ENCODE data around the gene BMPR1A. TPM values are rescaled to one million over a fixed set of nuclear protein-coding genes. Genes with fewer than 3 reads are reported as not detected.

Gene BMPR1A
- total and polyA plus RNA-seq, 10 of the 15 experiments (the other 5 are each of a cell fraction or from before 2014, with no cell fraction given): 2.3 to 22.7 (median 13.1) TPM

DNA sequence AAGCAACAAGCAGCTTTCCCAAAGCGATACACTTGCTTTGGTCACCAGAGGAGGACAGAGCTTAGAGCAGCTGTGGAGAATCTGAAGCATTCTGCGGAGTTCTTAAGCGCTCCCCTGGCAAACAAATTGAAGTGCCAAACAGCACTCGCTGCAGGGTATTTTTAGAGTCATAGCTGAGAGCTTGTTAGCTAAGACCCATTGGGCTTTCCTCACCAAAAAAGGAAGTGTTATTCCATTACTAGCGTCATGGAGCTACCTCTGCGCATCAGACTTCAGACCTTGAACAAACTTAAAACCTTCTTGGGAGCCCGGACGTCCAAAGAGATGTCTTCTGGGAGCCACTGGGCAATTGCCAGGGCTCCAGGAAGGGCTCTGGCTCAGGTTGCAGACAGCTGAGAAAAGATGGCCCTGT lies 23.2 kb upstream of the BMPR1A start:
- no peaks in the 10 kb centered on the region for H3K36me3 ChIP-seq (ENCODE audit: control insufficient read depth in 2 of 2, insufficient read depth in 2 of 2, low read length in 1 of 2)
- no TSS peak for BruUV-seq (replicated peaks)
- H3K9me3 ChIP-seq (replicated peaks; ENCODE audit: control insufficient read depth, insufficient read depth, low read length): no peaks in the 10 kb centered on the region
- FAIRE-seq (no peak), DNase-seq (ENCODE audit: low read depth, low spot score) (no peak), ATAC-seq (no peak)
- RAD21 ChIA-PET (ENCODE audit: unreplicated experiment): interaction anchor here (0.6 to 1.1 kb wide), 2 partner anchors 18 to 212 kb away, joined by 3 read pairs; no protein-coding TSS in a partner anchor
- peaks cover 9% of the 10 kb centered on the region; the same call in 1 of the 2 replicates for H3K4me1 ChIP-seq (ENCODE audit: control insufficient read depth, insufficient read depth, low read length)
- H3K4me2 ChIP-seq (ENCODE audit: control insufficient read depth, insufficient read depth): no peak overlapping the region
- 84% methylated on average over 8 of the region's 8 CpGs for WGBS (ENCODE audit: insufficient coverage, insufficient replicate concordance, low lambda C conversion rate, missing lambda C conversion rate)
- POLR2A ChIA-PET: interaction anchor here (0.5 to 1.5 kb wide), 3 partner anchors 12 to 40 kb away, joined by 3 to 4 read pairs (median 3); no protein-coding TSS in a partner anchor
- H3K27ac ChIP-seq (ENCODE audit: control insufficient read depth, insufficient read depth): no peak overlapping the region
- CTCF ChIA-PET: interaction anchor here (1.1 to 1.5 kb wide), 5 partner anchors 13 to 167 kb away, joined by 3 read pairs; no protein-coding TSS in a partner anchor
- intact Hi-C loops (cut with micrococcal nuclease; ENCODE audit: unreplicated experiment): no loop called here
- H3K27me3 ChIP-seq (replicated peaks in 1 of 2; ENCODE audit: control insufficient read depth in 2 of 2, insufficient read depth in 2 of 2, low read length in 1 of 2): no peaks in the 10 kb centered on the region; a peak in 1 of 4 replicates
- no peaks in the 10 kb centered on the region for H4K20me1 ChIP-seq (ENCODE audit: control insufficient read depth, insufficient read depth)
- no peak overlapping the region for H3K4me3 ChIP-seq
- SMC1A ChIA-PET (ENCODE audit: uncharacterized antibody, unreplicated experiment): interaction anchor here (1.1 to 2.7 kb wide), 6 partner anchors 11 to 155 kb away, joined by 3 to 7 read pairs (median 4); no protein-coding TSS in a partner anchor
- no peak overlapping the region for H3K9ac ChIP-seq (ENCODE audit: control insufficient read depth, insufficient read depth, low read length)
- H3K79me2 ChIP-seq (ENCODE audit: control insufficient read depth, insufficient read depth, low read length): no peaks in the 10 kb centered on the region
- no peak for TF ChIP-seq RFX5 (IDR thresholded peaks at IDR 0.05; ENCODE audit: low read depth, low read length)
- TF ChIP-seq NBN (IDR thresholded peaks at IDR 0.05): no peak
- TF ChIP-seq RAD21 (IDR thresholded peaks at IDR 0.05; ENCODE audit: insufficient read depth, low read depth, low read length): no peak
- TF ChIP-seq JUNB (IDR thresholded peaks at IDR 0.05): no peak
- TF ChIP-seq CREB1 (IDR thresholded peaks at IDR 0.05; ENCODE audit: low read depth): no peak
- TF ChIP-seq NFIC (IDR thresholded peaks at IDR 0.05; ENCODE audit: low read depth, low read length): no peak
- no peak for TF ChIP-seq ESRRA (IDR thresholded peaks at IDR 0.05; ENCODE audit: low read length)
- TF ChIP-seq, protein P1, sequence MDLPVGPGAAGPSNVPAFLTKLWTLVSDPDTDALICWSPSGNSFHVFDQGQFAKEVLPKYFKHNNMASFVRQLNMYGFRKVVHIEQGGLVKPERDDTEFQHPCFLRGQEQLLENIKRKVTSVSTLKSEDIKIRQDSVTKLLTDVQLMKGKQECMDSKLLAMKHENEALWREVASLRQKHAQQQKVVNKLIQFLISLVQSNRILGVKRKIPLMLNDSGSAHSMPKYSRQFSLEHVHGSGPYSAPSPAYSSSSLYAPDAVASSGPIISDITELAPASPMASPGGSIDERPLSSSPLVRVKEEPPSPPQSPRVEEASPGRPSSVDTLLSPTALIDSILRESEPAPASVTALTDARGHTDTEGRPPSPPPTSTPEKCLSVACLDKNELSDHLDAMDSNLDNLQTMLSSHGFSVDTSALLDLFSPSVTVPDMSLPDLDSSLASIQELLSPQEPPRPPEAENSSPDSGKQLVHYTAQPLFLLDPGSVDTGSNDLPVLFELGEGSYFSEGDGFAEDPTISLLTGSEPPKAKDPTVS (IDR thresholded peaks at IDR 0.05; ENCODE audit: low read depth, low read length): no peak
- no peak for TF ChIP-seq FOS (IDR thresholded peaks at IDR 0.05; ENCODE audit: borderline replicate concordance, extremely low read depth, insufficient read length)
- no peak for TF ChIP-seq NR2F1 (conservative IDR thresholded peaks at IDR 0.05)
- TF ChIP-seq RUNX3 (IDR thresholded peaks at IDR 0.05; ENCODE audit: low read length): no peak
- TF ChIP-seq STAT3 (IDR thresholded peaks at IDR 0.05; ENCODE audit: low read depth, low read length): no peak
- TF ChIP-seq ZNF207 (IDR thresholded peaks at IDR 0.05; ENCODE audit: borderline replicate concordance): no peak
- no peak for TF ChIP-seq PAX8 (IDR thresholded peaks at IDR 0.05)
- no peak for TF ChIP-seq MYB (IDR thresholded peaks at IDR 0.05; ENCODE audit: borderline replicate concordance, low read depth, low read length)
- TF ChIP-seq BACH1 (IDR thresholded peaks at IDR 0.05; ENCODE audit: borderline replicate concordance): no peak
- no peak for TF ChIP-seq KDM1A (IDR thresholded peaks at IDR 0.05; ENCODE audit: borderline replicate concordance)
- TF ChIP-seq RELA (IDR thresholded peaks at IDR 0.05; ENCODE audit: borderline replicate concordance, partially characterized antibody): no peak
- no peak for TF ChIP-seq ZNF217 (IDR thresholded peaks at IDR 0.05)
- in situ Hi-C loops (cut with MboI): no loop called here
- H2AFZ ChIP-seq (ENCODE audit: control insufficient read depth, low read depth, low read length): no peak overlapping the region

Measured in GM12878 (cell line).